HEK293T (cell line): Measurements from ENCODE around the gene MLLT3.
A peak's percentile ranks its signal among the peaks of the same experiment; 100 is the strongest.

Source experiments
- CTCF ChIA-PET: fragments of 350-600 bp; formaldehyde crosslinking; extraction: SDS; loops from one replicate; lab custom pipeline; 2021; ENCODE audit warnings: antibody characterized with exemption, inconsistent platforms; lab: Yijun Ruan, JAX
- POLR2A ChIA-PET: fragments of 350-600 bp; formaldehyde crosslinking; extraction: SDS; loops from one replicate; lab custom pipeline; 2020; ENCODE audit warnings: antibody characterized with exemption, inconsistent platforms; lab: Yijun Ruan, JAX
- DNase-seq: peaks from one replicate; pipeline ENCODE4 v3.0.0; 2012; ENCODE audit warnings: mixed read lengths; ENCODE audit errors: extremely low spot score
- ARNT ChIP-seq: fragments of 450-650 bp; IDR thresholded peaks from 2 replicates; pipeline ENCODE4 v1.6.1; 2017; ENCODE audit warnings: mild to moderate bottlenecking
- BHLHE40 ChIP-seq: fragments of 450-650 bp; IDR thresholded peaks from 2 replicates; pipeline ENCODE4 v1.6.1; 2016; ENCODE audit warnings: mild to moderate bottlenecking, moderate library complexity, borderline replicate concordance
- CTBP1 ChIP-seq: fragments of 450-650 bp; IDR thresholded peaks from 2 replicates; pipeline ENCODE4 v1.6.1; 2016; ENCODE audit warnings: borderline replicate concordance
- ELF4 ChIP-seq: fragments of 450-650 bp; IDR thresholded peaks from 2 replicates; pipeline ENCODE4 v1.6.1; 2017; ENCODE audit warnings: antibody characterized with exemption
- FOXA1 ChIP-seq: fragments of 450-650 bp; IDR thresholded peaks from 2 replicates; pipeline ENCODE4 v1.6.1; 2016; ENCODE audit warnings: mild to moderate bottlenecking
- FOXK2 ChIP-seq: fragments of 450-650 bp; IDR thresholded peaks from 2 replicates; pipeline ENCODE4 v1.6.1; 2016; ENCODE audit warnings: mild to moderate bottlenecking
- FOXM1 ChIP-seq: fragments of 450-650 bp; IDR thresholded peaks from 2 replicates; pipeline ENCODE4 v1.6.1; 2017; ENCODE audit warnings: mild to moderate bottlenecking, borderline replicate concordance
- HDGF ChIP-seq: fragments of 450-650 bp; IDR thresholded peaks from 2 replicates; pipeline ENCODE4 v1.6.1; 2017; ENCODE audit warnings: antibody characterized with exemption, borderline replicate concordance
- L3MBTL2 ChIP-seq: fragments of 450-650 bp; conservative IDR thresholded peaks from 2 replicates; pipeline ENCODE4 v1.6.1; 2016; ENCODE audit warnings: mild to moderate bottlenecking
- LEF1 ChIP-seq: fragments of 450-650 bp; IDR thresholded peaks from 2 replicates; pipeline ENCODE4 v1.6.1; 2017; ENCODE audit warnings: mild to moderate bottlenecking, borderline replicate concordance
- NFRKB ChIP-seq: fragments of 450-650 bp; IDR thresholded peaks from 2 replicates; pipeline ENCODE4 v1.6.1; 2016; ENCODE audit warnings: mild to moderate bottlenecking, moderate library complexity
- SP1 ChIP-seq: fragments of 450-650 bp; IDR thresholded peaks from 2 replicates; pipeline ENCODE4 v1.6.1; 2017
- SUZ12 ChIP-seq: fragments of 450-650 bp; IDR thresholded peaks from 2 replicates; pipeline ENCODE4 v1.6.1; 2016; ENCODE audit warnings: mild to moderate bottlenecking
- TARDBP ChIP-seq: fragments of 450-650 bp; IDR thresholded peaks from 2 replicates; pipeline ENCODE4 v1.6.1; 2016
- ZNF384 ChIP-seq: fragments of 450-650 bp; IDR thresholded peaks from 2 replicates; pipeline ENCODE4 v1.6.1; 2016
- TF ChIP-seq, protein P1 (sequence below): fragments of 450-650 bp; IDR thresholded peaks from 2 replicates; pipeline ENCODE4 v1.6.1; 2016

Gene MLLT3

DNA sequence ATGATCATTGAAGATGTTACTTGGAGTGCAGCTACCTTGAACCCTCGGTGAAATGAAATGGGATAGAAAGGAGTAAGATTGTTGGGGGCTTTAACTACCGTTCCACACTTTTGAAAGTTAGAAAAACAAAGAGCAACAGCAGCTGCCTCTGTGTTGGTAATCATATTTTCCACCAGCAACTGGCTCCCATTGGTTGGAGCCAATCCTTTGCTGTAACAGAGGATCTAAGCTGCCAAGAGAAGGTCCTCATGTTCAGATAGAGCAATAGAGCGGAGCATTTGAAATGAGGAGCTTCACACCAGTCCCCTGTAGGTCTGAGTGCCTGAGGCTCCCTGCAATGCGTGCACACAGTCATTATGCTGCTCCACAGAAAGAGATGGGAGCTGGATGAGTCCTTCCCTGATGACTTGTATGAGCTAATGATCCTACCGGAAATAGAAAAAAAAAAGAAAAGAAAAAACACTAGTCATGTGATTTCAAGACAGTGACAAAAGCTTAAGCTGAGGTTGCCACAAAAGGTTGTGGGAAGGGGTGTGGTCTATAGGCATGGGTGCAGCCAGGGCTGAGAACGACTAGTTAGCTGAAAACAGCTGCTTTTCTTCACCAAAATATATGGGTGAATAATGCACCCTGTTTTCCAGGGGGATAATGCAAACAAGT, 300.7 kb downstream of the MLLT3 start:
- CTCF ChIA-PET, result interaction anchor here (1.0 kb wide), 1 partner anchor 12 kb away, joined by 3 read pairs; no protein-coding TSS in a partner anchor
- no peak for DNase-seq
- TF ChIP-seq SUZ12 (no peak), L3MBTL2 (no peak), ELF4 (no peak), FOXK2 (no peak), ZNF384 (no peak), FOXA1 (no peak)
- POLR2A ChIA-PET, result no interaction called here

DNA sequence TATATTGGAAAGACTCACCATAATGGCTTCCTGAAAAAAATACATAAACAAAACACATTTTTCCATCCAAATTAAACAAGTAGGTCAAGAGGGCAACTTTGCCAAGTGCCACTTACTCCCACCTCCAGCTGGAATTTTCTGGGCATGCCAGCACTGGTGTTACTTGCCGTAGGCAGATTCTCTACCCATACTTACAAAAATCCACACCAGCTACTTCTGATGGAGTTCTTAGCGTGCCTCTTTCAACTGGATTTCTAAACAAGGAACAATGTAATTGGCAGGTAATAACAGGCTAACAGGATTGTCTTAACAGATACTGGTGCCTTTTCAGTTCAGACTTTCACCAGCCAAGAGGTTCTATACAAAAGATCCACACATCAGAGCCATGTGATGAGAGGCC, 301.4 kb downstream of the MLLT3 start:
- no peak for TF ChIP-seq FOXA1
- TF ChIP-seq, protein P1, sequence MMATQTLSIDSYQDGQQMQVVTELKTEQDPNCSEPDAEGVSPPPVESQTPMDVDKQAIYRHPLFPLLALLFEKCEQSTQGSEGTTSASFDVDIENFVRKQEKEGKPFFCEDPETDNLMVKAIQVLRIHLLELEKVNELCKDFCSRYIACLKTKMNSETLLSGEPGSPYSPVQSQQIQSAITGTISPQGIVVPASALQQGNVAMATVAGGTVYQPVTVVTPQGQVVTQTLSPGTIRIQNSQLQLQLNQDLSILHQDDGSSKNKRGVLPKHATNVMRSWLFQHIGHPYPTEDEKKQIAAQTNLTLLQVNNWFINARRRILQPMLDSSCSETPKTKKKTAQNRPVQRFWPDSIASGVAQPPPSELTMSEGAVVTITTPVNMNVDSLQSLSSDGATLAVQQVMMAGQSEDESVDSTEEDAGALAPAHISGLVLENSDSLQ, result no peak
- no peak for TF ChIP-seq NFRKB
- TF ChIP-seq LEF1, result no peak
- no peak for TF ChIP-seq ARNT
- TF ChIP-seq TARDBP, result no peak
- TF ChIP-seq CTBP1, result no peak
- no peak for TF ChIP-seq FOXK2
- TF ChIP-seq BHLHE40, result no peak
- no peak for TF ChIP-seq SUZ12
- TF ChIP-seq SP1, result no peak
- no peak for TF ChIP-seq ZNF384
- no peak for DNase-seq
- ChIA-PET CTCF (interaction anchor here (1.0 kb wide), 1 partner anchor 13 kb away, joined by 3 read pairs; no protein-coding TSS in a partner anchor), POLR2A (no interaction called here)

DNA sequence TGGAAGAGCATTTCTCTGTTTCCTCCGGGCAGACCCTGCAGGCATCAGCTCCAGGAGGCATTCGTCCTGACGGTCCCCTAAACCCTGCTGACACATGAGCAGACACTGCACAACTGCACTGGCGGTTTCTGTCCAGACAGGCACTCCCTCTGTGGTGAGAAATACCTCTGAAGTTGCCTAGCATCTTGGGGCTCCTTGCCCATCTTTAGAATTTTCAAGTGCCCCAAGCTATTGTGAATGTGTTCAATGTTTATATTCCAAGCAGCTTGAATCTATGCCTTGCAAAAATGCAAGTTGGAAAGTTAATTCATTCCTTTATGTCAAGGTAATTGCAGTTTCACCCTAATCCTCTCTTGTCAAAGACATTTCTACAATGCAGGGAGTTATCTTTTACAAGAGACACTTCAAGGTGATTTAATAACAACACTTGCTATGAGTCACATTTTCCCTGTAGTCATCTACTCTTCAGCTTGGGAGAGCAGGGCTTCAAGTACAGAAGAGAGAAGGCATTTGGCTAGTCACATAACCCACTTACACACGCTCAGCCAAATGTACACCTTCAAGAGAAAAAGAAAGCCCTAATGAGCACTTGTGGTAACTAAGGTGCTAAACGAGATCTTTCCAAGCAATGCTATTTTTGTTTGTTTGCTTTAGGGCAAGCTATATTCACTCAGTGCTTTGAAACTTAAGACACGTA, 302.5 kb downstream of the MLLT3 start:
- no peak for TF ChIP-seq FOXA1
- TF ChIP-seq SUZ12, result no peak
- no peak for TF ChIP-seq NFRKB
- TF ChIP-seq CTBP1, result peak; percentile 77; the same call in 1 of the 2 replicates
- ChIA-PET POLR2A (no interaction called here), CTCF (no interaction called here)
- peak; percentile 45 for DNase-seq

DNA sequence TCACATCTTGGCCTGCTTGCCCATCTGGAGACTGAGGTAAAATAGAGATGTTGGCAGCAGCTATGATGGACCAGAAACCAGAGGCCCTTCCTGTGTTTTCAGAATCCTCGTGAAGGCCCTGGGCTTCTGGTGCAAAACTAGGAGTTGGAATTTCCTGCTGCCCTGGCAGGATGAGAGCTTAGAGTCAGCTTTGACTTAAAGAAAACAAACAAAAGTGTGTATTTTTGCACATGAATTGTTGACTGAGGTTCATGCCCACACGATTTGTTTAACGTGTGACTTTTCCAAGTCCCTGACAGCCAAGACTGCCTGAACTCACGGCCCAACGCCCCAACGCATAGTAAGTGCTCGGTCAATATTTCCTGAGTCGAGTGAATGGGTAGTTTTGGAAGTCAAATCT, 303.1 kb downstream of the MLLT3 start:
- TF ChIP-seq, protein P1, result no peak
- TF ChIP-seq FOXK2, result no peak
- TF ChIP-seq SP1, result no peak
- TF ChIP-seq L3MBTL2, result no peak
- TF ChIP-seq SUZ12, result no peak
- TF ChIP-seq HDGF, result no peak
- TF ChIP-seq FOXM1, result no peak
- no peak for TF ChIP-seq TARDBP
- TF ChIP-seq ELF4, result no peak
- TF ChIP-seq LEF1, result no peak
- TF ChIP-seq NFRKB, result no peak
- no peak for TF ChIP-seq ARNT
- DNase-seq, result no peak
- POLR2A ChIA-PET, result no interaction called here
- CTCF ChIA-PET, result no interaction called here

DNA sequence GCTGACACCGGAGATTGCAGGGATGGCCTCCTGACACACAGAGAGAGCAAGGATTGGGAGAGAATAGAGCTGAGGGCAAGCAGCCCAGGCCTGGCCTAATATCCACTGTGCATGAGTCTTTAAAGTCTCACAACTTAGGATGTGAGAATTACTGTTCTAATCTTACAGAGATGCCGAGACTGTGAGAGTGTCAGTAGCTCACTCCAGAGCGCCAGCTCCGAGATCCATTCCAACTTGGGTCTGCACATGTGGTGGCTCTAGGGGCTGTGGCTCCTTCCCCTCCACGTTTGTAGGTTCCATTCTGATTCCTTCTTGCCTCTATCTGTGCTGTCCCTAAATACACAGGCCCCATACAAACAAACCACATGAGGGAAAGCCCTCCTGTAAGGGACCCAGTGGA, 304.6 kb downstream of the MLLT3 start:
- POLR2A ChIA-PET, result no interaction called here
- TF ChIP-seq HDGF, result no peak
- DNase-seq, result no peak
- CTCF ChIA-PET, result no interaction called here

DNA sequence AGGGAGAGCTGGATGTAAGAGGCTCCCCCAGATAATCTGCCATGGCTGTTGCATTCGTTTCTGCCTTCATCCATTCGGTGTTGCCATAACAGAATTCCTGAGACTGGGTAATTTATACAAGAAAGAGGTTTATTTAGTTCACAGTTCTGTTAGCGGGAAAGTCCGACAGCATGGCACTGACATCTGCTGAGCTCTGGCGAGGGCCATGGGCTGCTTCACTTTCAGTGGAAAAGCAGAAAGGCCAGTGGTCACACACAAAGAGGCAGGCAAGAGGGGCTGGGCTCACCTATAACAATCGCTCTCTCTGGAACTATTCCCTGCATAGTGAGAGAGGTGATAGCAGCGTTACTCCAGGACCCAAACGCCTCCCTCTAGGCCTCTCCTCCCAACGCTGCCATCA, 305.9 kb downstream of the MLLT3 start:
- no peak for DNase-seq
- TF ChIP-seq L3MBTL2 (peak; percentile 32), CTBP1 (no peak)
- ChIA-PET CTCF (no interaction called here), POLR2A (no interaction called here)

DNA sequence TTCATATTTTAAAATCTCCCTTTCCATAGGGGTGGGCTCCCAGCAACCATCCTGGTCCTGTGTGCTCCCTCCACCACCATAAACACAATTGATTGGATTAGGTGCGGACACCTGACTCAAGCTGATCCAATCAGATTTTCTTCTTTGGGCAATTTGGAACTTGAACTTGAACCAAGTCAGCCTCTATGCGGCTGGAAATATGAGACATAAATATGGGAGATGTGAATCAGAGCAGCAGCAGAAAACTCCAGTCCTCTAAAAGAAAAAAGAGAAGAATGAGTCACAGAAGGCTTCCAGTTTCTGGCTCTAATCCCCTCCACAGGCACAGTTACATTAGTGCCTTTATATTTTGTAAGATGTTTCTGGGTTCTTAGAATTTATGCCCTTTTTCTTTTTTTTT, 306.6 kb downstream of the MLLT3 start:
- POLR2A ChIA-PET, result no interaction called here
- CTCF ChIA-PET, result no interaction called here
- TF ChIP-seq FOXK2 (no peak), FOXA1 (no peak)
- TF ChIP-seq, protein P1, result no peak
- no peak for DNase-seq
